ENCODE measurements around the gene NFU1.

DNA sequence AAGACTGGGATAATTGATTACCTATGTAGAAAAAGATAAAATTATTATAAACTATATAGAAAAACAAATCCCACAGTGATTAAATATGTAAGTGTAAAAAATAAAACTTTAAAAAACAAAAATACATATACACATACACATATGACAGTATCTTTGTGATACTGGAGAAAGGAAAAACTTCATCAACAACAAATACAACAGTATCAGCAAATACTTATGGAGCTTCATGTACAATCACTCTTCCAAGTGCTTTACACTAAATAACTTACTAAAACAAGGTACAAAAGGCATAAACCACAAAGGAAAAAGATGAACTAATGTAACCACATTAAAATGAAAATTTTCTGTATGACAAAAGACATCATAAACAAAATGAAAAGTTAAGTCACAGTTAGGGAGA is 26.1 kb downstream of the NFU1 start:
- TF ChIP-seq, protein P1, sequence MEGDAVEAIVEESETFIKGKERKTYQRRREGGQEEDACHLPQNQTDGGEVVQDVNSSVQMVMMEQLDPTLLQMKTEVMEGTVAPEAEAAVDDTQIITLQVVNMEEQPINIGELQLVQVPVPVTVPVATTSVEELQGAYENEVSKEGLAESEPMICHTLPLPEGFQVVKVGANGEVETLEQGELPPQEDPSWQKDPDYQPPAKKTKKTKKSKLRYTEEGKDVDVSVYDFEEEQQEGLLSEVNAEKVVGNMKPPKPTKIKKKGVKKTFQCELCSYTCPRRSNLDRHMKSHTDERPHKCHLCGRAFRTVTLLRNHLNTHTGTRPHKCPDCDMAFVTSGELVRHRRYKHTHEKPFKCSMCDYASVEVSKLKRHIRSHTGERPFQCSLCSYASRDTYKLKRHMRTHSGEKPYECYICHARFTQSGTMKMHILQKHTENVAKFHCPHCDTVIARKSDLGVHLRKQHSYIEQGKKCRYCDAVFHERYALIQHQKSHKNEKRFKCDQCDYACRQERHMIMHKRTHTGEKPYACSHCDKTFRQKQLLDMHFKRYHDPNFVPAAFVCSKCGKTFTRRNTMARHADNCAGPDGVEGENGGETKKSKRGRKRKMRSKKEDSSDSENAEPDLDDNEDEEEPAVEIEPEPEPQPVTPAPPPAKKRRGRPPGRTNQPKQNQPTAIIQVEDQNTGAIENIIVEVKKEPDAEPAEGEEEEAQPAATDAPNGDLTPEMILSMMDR (IDR thresholded peaks at IDR 0.05 in 2 of 3, conservative IDR thresholded peaks at IDR 0.05 in 1 of 3; ENCODE audit: borderline replicate concordance in 1 of 3, insufficient read depth in 1 of 3, low read depth in 2 of 3, low read length in 2 of 3), result no peak
- TF ChIP-seq, protein P2, sequence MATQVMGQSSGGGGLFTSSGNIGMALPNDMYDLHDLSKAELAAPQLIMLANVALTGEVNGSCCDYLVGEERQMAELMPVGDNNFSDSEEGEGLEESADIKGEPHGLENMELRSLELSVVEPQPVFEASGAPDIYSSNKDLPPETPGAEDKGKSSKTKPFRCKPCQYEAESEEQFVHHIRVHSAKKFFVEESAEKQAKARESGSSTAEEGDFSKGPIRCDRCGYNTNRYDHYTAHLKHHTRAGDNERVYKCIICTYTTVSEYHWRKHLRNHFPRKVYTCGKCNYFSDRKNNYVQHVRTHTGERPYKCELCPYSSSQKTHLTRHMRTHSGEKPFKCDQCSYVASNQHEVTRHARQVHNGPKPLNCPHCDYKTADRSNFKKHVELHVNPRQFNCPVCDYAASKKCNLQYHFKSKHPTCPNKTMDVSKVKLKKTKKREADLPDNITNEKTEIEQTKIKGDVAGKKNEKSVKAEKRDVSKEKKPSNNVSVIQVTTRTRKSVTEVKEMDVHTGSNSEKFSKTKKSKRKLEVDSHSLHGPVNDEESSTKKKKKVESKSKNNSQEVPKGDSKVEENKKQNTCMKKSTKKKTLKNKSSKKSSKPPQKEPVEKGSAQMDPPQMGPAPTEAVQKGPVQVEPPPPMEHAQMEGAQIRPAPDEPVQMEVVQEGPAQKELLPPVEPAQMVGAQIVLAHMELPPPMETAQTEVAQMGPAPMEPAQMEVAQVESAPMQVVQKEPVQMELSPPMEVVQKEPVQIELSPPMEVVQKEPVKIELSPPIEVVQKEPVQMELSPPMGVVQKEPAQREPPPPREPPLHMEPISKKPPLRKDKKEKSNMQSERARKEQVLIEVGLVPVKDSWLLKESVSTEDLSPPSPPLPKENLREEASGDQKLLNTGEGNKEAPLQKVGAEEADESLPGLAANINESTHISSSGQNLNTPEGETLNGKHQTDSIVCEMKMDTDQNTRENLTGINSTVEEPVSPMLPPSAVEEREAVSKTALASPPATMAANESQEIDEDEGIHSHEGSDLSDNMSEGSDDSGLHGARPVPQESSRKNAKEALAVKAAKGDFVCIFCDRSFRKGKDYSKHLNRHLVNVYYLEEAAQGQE (IDR thresholded peaks at IDR 0.05; ENCODE audit: low read depth), result no peak
- TF ChIP-seq POLR2A (IDR thresholded peaks at IDR 0.05; ENCODE audit: borderline replicate concordance, extremely low read depth, insufficient read depth, insufficient read length) (no peak), RAD21 (IDR thresholded peaks at IDR 0.05; ENCODE audit: low read depth) (no peak), POLR2AphosphoS5 (IDR thresholded peaks at IDR 0.05; ENCODE audit: low read depth, low read length) (no peak), EZH2 (IDR thresholded peaks at IDR 0.05) (no peak), CEBPB (IDR thresholded peaks at IDR 0.05; ENCODE audit: low read depth) (no peak), CBX3 (IDR thresholded peaks at IDR 0.05; ENCODE audit: low read depth) (no peak), YY1 (IDR thresholded peaks at IDR 0.05; ENCODE audit: extremely low read depth, insufficient replicate concordance, low read depth, low read length) (no peak)
- TF ChIP-seq, protein P3, sequence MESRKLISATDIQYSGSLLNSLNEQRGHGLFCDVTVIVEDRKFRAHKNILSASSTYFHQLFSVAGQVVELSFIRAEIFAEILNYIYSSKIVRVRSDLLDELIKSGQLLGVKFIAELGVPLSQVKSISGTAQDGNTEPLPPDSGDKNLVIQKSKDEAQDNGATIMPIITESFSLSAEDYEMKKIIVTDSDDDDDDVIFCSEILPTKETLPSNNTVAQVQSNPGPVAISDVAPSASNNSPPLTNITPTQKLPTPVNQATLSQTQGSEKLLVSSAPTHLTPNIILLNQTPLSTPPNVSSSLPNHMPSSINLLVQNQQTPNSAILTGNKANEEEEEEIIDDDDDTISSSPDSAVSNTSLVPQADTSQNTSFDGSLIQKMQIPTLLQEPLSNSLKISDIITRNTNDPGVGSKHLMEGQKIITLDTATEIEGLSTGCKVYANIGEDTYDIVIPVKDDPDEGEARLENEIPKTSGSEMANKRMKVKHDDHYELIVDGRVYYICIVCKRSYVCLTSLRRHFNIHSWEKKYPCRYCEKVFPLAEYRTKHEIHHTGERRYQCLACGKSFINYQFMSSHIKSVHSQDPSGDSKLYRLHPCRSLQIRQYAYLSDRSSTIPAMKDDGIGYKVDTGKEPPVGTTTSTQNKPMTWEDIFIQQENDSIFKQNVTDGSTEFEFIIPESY (IDR thresholded peaks at IDR 0.05; ENCODE audit: extremely low read depth, insufficient replicate concordance, low read length), result no peak
- TF ChIP-seq, protein P4, sequence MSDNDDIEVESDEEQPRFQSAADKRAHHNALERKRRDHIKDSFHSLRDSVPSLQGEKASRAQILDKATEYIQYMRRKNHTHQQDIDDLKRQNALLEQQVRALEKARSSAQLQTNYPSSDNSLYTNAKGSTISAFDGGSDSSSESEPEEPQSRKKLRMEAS (IDR thresholded peaks at IDR 0.05), result no peak
